Hepatocyte (in vitro differentiated cells): ENCODE measurements around the gene CFAP97.

ENCODE experiments used
- EZH2 ChIP-seq: fragments of 200-600 bp; sonication (generic); IDR thresholded peaks from 2 replicates; pipeline ENCODE4 v1.6.1; 2016; ENCODE audit warnings: antibody characterized with exemption, mild to moderate bottlenecking, borderline replicate concordance
- TF ChIP-seq, protein P1 (sequence below): fragments of 200-600 bp; sonication (generic); IDR thresholded peaks from 2 replicates; pipeline ENCODE4 v1.5.1; 2016; ENCODE audit warnings: antibody characterized with exemption, mild to moderate bottlenecking; ENCODE audit not compliant: poor library complexity

DNA sequence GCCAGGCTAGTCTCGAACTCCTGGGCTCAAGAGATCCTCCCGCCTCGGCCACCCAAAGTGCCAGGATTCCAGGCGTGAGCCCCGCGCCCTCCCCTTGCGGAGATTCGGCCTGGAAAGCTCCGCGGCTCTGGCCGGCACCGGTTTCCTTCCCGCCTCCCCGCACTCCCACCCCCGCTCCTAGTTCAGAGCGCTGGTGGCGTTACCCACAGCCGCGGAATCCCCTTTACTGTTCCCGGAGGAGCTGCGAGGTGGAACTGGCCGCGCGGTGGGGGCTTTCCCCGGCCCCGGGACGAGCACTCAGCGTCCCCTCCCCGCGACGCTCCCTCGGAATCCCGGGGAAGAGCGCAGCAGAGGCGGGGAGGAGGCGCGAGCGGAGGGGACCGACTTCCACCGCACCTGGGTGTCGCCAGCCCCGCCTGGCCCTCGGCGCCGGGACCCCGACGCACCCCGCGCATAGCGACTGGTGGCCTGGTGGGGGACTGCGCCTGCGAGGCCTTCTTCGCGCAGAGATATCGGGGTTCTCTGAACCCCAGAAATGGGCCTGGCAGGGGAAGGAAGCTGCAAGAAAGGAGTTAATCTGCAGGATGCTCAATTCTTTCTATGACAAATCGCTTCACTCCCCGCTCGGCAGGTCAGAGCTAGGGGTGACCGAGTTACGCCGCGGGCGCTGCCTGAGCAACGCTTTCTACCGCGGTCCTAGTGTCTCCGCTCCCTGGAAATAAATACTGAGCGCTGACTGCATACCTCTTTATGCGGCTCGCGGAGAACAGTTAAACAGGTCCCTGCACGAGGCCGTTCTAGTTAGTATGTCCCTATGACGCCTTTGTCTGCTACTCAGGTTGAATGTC, 75.3 kb downstream of the CFAP97 start:
- TF ChIP-seq, protein P1, sequence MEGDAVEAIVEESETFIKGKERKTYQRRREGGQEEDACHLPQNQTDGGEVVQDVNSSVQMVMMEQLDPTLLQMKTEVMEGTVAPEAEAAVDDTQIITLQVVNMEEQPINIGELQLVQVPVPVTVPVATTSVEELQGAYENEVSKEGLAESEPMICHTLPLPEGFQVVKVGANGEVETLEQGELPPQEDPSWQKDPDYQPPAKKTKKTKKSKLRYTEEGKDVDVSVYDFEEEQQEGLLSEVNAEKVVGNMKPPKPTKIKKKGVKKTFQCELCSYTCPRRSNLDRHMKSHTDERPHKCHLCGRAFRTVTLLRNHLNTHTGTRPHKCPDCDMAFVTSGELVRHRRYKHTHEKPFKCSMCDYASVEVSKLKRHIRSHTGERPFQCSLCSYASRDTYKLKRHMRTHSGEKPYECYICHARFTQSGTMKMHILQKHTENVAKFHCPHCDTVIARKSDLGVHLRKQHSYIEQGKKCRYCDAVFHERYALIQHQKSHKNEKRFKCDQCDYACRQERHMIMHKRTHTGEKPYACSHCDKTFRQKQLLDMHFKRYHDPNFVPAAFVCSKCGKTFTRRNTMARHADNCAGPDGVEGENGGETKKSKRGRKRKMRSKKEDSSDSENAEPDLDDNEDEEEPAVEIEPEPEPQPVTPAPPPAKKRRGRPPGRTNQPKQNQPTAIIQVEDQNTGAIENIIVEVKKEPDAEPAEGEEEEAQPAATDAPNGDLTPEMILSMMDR, result no peak
- TF ChIP-seq EZH2, result no peak
